Right renal pelvis (tissue), 4 donors: ENCODE data around the gene PCDHB15. TPM values are rescaled to one million over a fixed set of nuclear protein-coding genes. Genes with fewer than 3 reads are reported as not detected.
"Not testable (repeated sequence)": the region's sequence is repeated elsewhere in the genome, so short reads cannot be mapped to it uniquely, and the experiment has no call there.

Experiments
- DNase-seq, 4 donors: peaks; one replicate each; pipeline ENCODE4 v3.0.0-alpha.2; 2013; ENCODE audit warnings: low read depth in 4 of 4, low spot score in 3 of 4, missing footprints in 1 of 4
- polyA plus RNA-seq, 4 donors: library from polyadenylated mRNA; unstranded; fragments of 120-200 nt; gene quantifications; one replicate each; pipeline ENCODE4 v1.2.1, GENCODE V29; 2013; ENCODE audit not compliant: insufficient read length in 4 of 4

PCDHB15 gene
- 10 to 100 TPM; 14.7 to 17.0 (median 16.0) TPM for polyA plus RNA-seq

- DNase-seq = peak in 1 of 4 donors; percentile 16
Measured at GRCh38 chr5:141245250-141245717, at the start of gene PCDHB15. Gene PCDHB15 (plus strand): TSS chr5:141245395. CDS start chr5:141245579, 184 bp downstream.

GRCh38 chr5:141196363-141196762, 48.8 kb upstream of the PCDHB15 start:
- DNase-seq = no peak

GRCh38 chr5:141199359-141200235, 45.6 kb upstream of the PCDHB15 start, which contains the start of gene PCDHB11:
Gene PCDHB11 (plus strand): TSS chr5:141199627. CDS start chr5:141199775, 148 bp downstream.
- no peak for DNase-seq

GRCh38 chr5:141201126-141201525, 44.1 kb upstream of the PCDHB15 start:
- not testable (repeated sequence) for DNase-seq

- DNase-seq = not testable (repeated sequence)
Measured at GRCh38 chr5:141201646-141202045, 43.5 kb upstream of the PCDHB15 start.

GRCh38 chr5:141208478-141208877, 36.7 kb upstream of the PCDHB15 start, which contains the start of gene PCDHB12:
Gene PCDHB12 (plus strand): TSS chr5:141208719. CDS start chr5:141208908, 189 bp downstream.
- DNase-seq = no peak

- DNase-seq = not testable (repeated sequence)
Measured at GRCh38 chr5:141210281-141210680, 34.9 kb upstream of the PCDHB15 start.

GRCh38 chr5:141210849-141211248, 34.3 kb upstream of the PCDHB15 start:
- not testable (repeated sequence) for DNase-seq

GRCh38 chr5:141213656-141214339, 31.4 kb upstream of the PCDHB15 start, which contains the start of gene PCDHB13:
Gene PCDHB13 (plus strand): TSS chr5:141213919. CDS start chr5:141214124, 205 bp downstream.
- not testable (repeated sequence) for DNase-seq

- not testable (repeated sequence) for DNase-seq
Measured at GRCh38 chr5:141214583-141214982, 30.6 kb upstream of the PCDHB15 start.

GRCh38 chr5:141215504-141215903, 29.7 kb upstream of the PCDHB15 start:
- not testable (repeated sequence) for DNase-seq

GRCh38 chr5:141216035-141216434, 29.2 kb upstream of the PCDHB15 start:
- not testable (repeated sequence) for DNase-seq

- no peak for DNase-seq
Measured at GRCh38 chr5:141223112-141223783, 21.9 kb upstream of the PCDHB15 start, which contains the start of gene PCDHB14. Gene PCDHB14 (plus strand): TSS chr5:141223343. CDS start chr5:141223506, 163 bp downstream.

- DNase-seq = not testable (repeated sequence)
Measured at GRCh38 chr5:141224844-141225243, 20.4 kb upstream of the PCDHB15 start.

- not testable (repeated sequence) for DNase-seq
Measured at GRCh38 chr5:141225421-141225820, 19.8 kb upstream of the PCDHB15 start.

- DNase-seq = no peak
Measured at GRCh38 chr5:141234109-141234667, 11.0 kb upstream of the PCDHB15 start.

- DNase-seq = not testable (repeated sequence)
Measured at GRCh38 chr5:141235922-141236321, 9.3 kb upstream of the PCDHB15 start.

GRCh38 chr5:141236516-141237313, 8.5 kb upstream of the PCDHB15 start:
- no peak for DNase-seq

GRCh38 chr5:141241496-141241895, 3.7 kb upstream of the PCDHB15 start:
- DNase-seq = no peak
